Vagina (tissue), 2 donors: ENCODE measurements around the gene HCRTR1.

ENCODE experiments used
- POLR2A ChIP-seq, 2 donors: fragments of 450-650 bp; IDR thresholded peaks; one replicate each; pipeline ENCODE4 v1.6.1; 2017; ENCODE audit warnings: antibody characterized with exemption in 2 of 2, mild to moderate bottlenecking in 2 of 2, moderate library complexity in 2 of 2
- POLR2AphosphoS5 ChIP-seq, 2 donors: sonication (generic); formaldehyde crosslinking; IDR thresholded peaks; one replicate each; pipeline ENCODE4 v1.9.0; 2017; ENCODE audit warnings: antibody characterized with exemption in 2 of 2, mild to moderate bottlenecking in 2 of 2, low read depth in 1 of 2; ENCODE audit not compliant: insufficient read depth in 1 of 2
- TF ChIP-seq, protein P1 (sequence below), 3 experiments: fragments of 450-650 bp in 2 of 3; fragments of 200-600 bp in 1 of 3; sonication (generic) in 1 of 3; IDR thresholded peaks; one replicate each; pipeline ENCODE4 v1.5.1; 2017 to 2019; ENCODE audit warnings: antibody characterized with exemption in 3 of 3, mild to moderate bottlenecking in 2 of 3, moderate library complexity in 2 of 3

- TF ChIP-seq, protein P1, sequence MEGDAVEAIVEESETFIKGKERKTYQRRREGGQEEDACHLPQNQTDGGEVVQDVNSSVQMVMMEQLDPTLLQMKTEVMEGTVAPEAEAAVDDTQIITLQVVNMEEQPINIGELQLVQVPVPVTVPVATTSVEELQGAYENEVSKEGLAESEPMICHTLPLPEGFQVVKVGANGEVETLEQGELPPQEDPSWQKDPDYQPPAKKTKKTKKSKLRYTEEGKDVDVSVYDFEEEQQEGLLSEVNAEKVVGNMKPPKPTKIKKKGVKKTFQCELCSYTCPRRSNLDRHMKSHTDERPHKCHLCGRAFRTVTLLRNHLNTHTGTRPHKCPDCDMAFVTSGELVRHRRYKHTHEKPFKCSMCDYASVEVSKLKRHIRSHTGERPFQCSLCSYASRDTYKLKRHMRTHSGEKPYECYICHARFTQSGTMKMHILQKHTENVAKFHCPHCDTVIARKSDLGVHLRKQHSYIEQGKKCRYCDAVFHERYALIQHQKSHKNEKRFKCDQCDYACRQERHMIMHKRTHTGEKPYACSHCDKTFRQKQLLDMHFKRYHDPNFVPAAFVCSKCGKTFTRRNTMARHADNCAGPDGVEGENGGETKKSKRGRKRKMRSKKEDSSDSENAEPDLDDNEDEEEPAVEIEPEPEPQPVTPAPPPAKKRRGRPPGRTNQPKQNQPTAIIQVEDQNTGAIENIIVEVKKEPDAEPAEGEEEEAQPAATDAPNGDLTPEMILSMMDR (IDR thresholded peaks at IDR 0.05) = no peak
- TF ChIP-seq POLR2AphosphoS5 (IDR thresholded peaks at IDR 0.05; ENCODE audit: insufficient read depth in 1 of 2, low read depth in 1 of 2) (no peak), POLR2A (IDR thresholded peaks at IDR 0.05) (no peak)
Observed at GRCh38 chr1:31614414-31615005, 3.0 kb upstream of the HCRTR1 start.
